ENCODE measurements around the gene ZSCAN2. TPM values are rescaled to one million over a fixed set of nuclear protein-coding genes. Genes with fewer than 3 reads are reported as not detected.
A peak's percentile ranks its signal among the peaks of the same experiment; 100 is the strongest.

Gene ZSCAN2
- total and polyA plus RNA-seq, 2 of the 4 experiments (the other 2 are of a cell fraction), result 10.4 to 18.3 TPM

GRCh38 chr15:84633311-84634227 lies 32.8 kb downstream of the ZSCAN2 start:
- Histone ChIP-seq H3K27ac (ENCODE audit: insufficient read depth, low read length) (peak overlapping the region; percentile 76), H4K8ac (ENCODE audit: low read depth in 2 of 2, low read length in 2 of 2) (peak overlapping the region; percentile 63 to 85), H2AK9ac (replicated peaks; ENCODE audit: low read depth, low read length, poor library complexity) (peak overlapping the region; percentile 85), H3K18ac (ENCODE audit: low read depth, low read length) (peak overlapping the region; percentile 90), H2BK120ac (ENCODE audit: low read depth, low read length) (peak overlapping the region; percentile 1; the same call in 1 of the 2 replicates), H3K4me2 (ENCODE audit: low read depth, low read length) (peak overlapping the region; percentile 99), H3K4ac (ENCODE audit: low read depth, low read length) (peak overlapping the region; percentile 81), H2BK15ac (ENCODE audit: low read depth, low read length) (no peak overlapping the region), H3K9me3 (ENCODE audit: control insufficient read depth, insufficient read depth, low read length) (no peaks in the 10 kb centered on the region), H2BK20ac (ENCODE audit: low read depth, low read length) (no peak overlapping the region), H3K23ac (ENCODE audit: low read depth, low read length) (peak overlapping the region; percentile 81), H3K4me3 (ENCODE audit: insufficient read depth, low read depth, low read length) (peak overlapping the region; percentile 62), H3K4me1 (ENCODE audit: control insufficient read depth, insufficient read depth, low read length) (peaks cover 11% of the 10 kb centered on the region), H3K14ac (replicated peaks; ENCODE audit: low read depth, low read length) (peak overlapping the region; percentile 82), H2AFZ (replicated peaks; ENCODE audit: low read length, poor library complexity) (peak overlapping the region; percentile 92), H4K91ac (ENCODE audit: insufficient read depth, low read depth, low read length) (peak overlapping the region; percentile 72), H2AK5ac (ENCODE audit: low read depth, low read length) (peak overlapping the region; percentile 66; the same call in 1 of the 2 replicates), H3K9me1 (ENCODE audit: insufficient read depth, low read length) (peaks cover 16% of the 10 kb centered on the region), H4K20me1 (ENCODE audit: insufficient read depth, low read length) (peaks cover 7% of the 10 kb centered on the region; the same call in 1 of the 2 replicates), H3K79me1 (ENCODE audit: low read depth in 1 of 2, low read length in 2 of 2) (peaks cover 21 to 38% of the 10 kb centered on the region in 2 experiments), H3K56ac (ENCODE audit: extremely low read depth, insufficient read depth, low read length) (peak overlapping the region; percentile 58), H3K9ac (ENCODE audit: low read depth, low read length) (peak overlapping the region; percentile 97), H4K5ac (ENCODE audit: low read depth, low read length) (peak overlapping the region; percentile 87; the same call in 1 of the 2 replicates), H3K36me3 (ENCODE audit: control insufficient read depth, insufficient read depth, low read length) (peaks cover 13% of the 10 kb centered on the region), H2BK5ac (ENCODE audit: low read depth, low read length, poor library complexity, severe bottlenecking) (peak overlapping the region; percentile 89), H3K27me3 (ENCODE audit: control insufficient read depth, insufficient read depth, low read length) (no peaks in the 10 kb centered on the region)
- 1% methylated on average over 68 of the region's 105 CpGs; no CpG with 5 or more reads in 1 of the 2 experiments for WGBS, 2 experiments (ENCODE audit: extremely low coverage in 2 of 2, insufficient read length in 1 of 2)
- in situ Hi-C loops (cut with MboI; ENCODE audit: low sequenced_read_pairs) (no loop called here), intact Hi-C loops (cut with micrococcal nuclease) (loop anchor here (2.0 to 10.0 kb wide), 2 partner anchors 33 to 49 kb away; partner anchors contain the start of gene ZSCAN2), dilution Hi-C loops (cut with HindIII; ENCODE audit: low sequenced_read_pairs, unreplicated experiment) (no loop called here)
- ATAC-seq (ENCODE audit: low read depth) (peak; percentile 71), DNase-seq (peak; percentile 67)
- ChIA-PET POLR2A (ENCODE audit: unreplicated experiment) (no interaction called here), CTCF (no interaction called here)
- no TSS peak for BruUV-seq (replicated peaks)
- TF ChIP-seq MAZ (IDR thresholded peaks at IDR 0.05; ENCODE audit: borderline replicate concordance, low read depth, low read length) (peak; percentile 34; the same call in 1 of the 2 replicates), CEBPB (IDR thresholded peaks at IDR 0.05; ENCODE audit: low read depth, low read length) (no peak)

Data from IMR-90 (cell line).